Common myeloid progenitor, CD34-positive (primary cell): ENCODE data around the gene EPX.
A peak's percentile ranks its signal among the peaks of the same experiment; 100 is the strongest.

ENCODE experiments used
- CTCF ChIA-PET: fragments of 350-600 bp; sonication (Branson Sonifier 250); formaldehyde crosslinking; loops from one replicate; lab custom pipeline; 2021; ENCODE audit warnings: antibody characterized with exemption; lab: Charles Lee
- POLR2A ChIA-PET: fragments of 350-600 bp; sonication (Branson Sonifier 250); formaldehyde crosslinking; loops from one replicate; lab custom pipeline; 2021; ENCODE audit warnings: antibody characterized with exemption; lab: Charles Lee
- DNase-seq, 3 donors: peaks; one replicate each; pipeline versions ENCODE4 v3.0.0 to v3.0.0-alpha.2; 2013
- H3K27ac ChIP-seq, 2 experiments: 1 replicate in 1 of 2; 2 replicates in 1 of 2; pipeline ENCODE4 v1.7.0; 2013; ENCODE audit warnings: inconsistent platforms in 2 of 2, low read length in 2 of 2, mild to moderate bottlenecking in 2 of 2, low read depth in 1 of 2, moderate library complexity in 1 of 2; ENCODE audit not compliant: severe bottlenecking in 2 of 2, insufficient read depth in 1 of 2, poor library complexity in 1 of 2
- H3K27me3 ChIP-seq, 5 experiments: replicated peaks in 2 of 5; 1 replicate in 3 of 5; 2 replicates in 2 of 5; pipeline versions ENCODE4 v1.6.1 to v1.7.0; 2013; ENCODE audit warnings: low read length in 4 of 5, mild to moderate bottlenecking in 2 of 5, moderate library complexity in 2 of 5, inconsistent platforms in 1 of 5; ENCODE audit not compliant: insufficient read depth in 5 of 5, control insufficient read depth in 4 of 5
- H3K36me3 ChIP-seq, 4 experiments: 1 replicate in 2 of 4; 2 replicates in 2 of 4; pipeline versions ENCODE4 v1.6.1 to v1.7.0; 2013; ENCODE audit warnings: low read length in 3 of 4, control low read depth in 1 of 4, mild to moderate bottlenecking in 1 of 4; ENCODE audit not compliant: control insufficient read depth in 4 of 4, insufficient read depth in 4 of 4
- H3K4me1 ChIP-seq, 4 experiments: 1 replicate in 3 of 4; 2 replicates in 1 of 4; pipeline versions ENCODE4 v1.6.1 to v1.7.1; 2013; ENCODE audit warnings: low read length in 3 of 4, mild to moderate bottlenecking in 3 of 4, control low read depth in 1 of 4, inconsistent platforms in 1 of 4, moderate library complexity in 1 of 4; ENCODE audit not compliant: control insufficient read depth in 4 of 4, insufficient read depth in 4 of 4; ENCODE audit errors: control extremely low read depth in 1 of 4
- H3K4me3 ChIP-seq, 7 experiments: 1 replicate in 4 of 7; 2 replicates in 3 of 7; pipeline versions ENCODE4 v1.5.1 to v1.7.0; 2013; ENCODE audit warnings: mild to moderate bottlenecking in 7 of 7, low read length in 6 of 7, moderate library complexity in 6 of 7, inconsistent platforms in 2 of 7, low read depth in 2 of 7, control low read depth in 1 of 7; ENCODE audit not compliant: insufficient read depth in 4 of 7, control insufficient read depth in 1 of 7; ENCODE audit errors: extremely low read depth in 1 of 7
- H3K9me3 ChIP-seq, 5 experiments: 1 replicate in 4 of 5; 2 replicates in 1 of 5; pipeline versions ENCODE4 v1.6.1 to v1.7.1; 2013; ENCODE audit warnings: low read length in 4 of 5, mild to moderate bottlenecking in 2 of 5, inconsistent platforms in 1 of 5, low read depth in 1 of 5, moderate library complexity in 1 of 5; ENCODE audit not compliant: control insufficient read depth in 4 of 5, insufficient read depth in 2 of 5; ENCODE audit errors: control extremely low read depth in 1 of 5
- WGBS: methylation state at CpG from one replicate; pipeline ENCODE4 v1.1.5; 2013; ENCODE audit not compliant: insufficient coverage; 5-methylcytosine and 5-hydroxymethylcytosine counted together

EPX gene

DNA sequence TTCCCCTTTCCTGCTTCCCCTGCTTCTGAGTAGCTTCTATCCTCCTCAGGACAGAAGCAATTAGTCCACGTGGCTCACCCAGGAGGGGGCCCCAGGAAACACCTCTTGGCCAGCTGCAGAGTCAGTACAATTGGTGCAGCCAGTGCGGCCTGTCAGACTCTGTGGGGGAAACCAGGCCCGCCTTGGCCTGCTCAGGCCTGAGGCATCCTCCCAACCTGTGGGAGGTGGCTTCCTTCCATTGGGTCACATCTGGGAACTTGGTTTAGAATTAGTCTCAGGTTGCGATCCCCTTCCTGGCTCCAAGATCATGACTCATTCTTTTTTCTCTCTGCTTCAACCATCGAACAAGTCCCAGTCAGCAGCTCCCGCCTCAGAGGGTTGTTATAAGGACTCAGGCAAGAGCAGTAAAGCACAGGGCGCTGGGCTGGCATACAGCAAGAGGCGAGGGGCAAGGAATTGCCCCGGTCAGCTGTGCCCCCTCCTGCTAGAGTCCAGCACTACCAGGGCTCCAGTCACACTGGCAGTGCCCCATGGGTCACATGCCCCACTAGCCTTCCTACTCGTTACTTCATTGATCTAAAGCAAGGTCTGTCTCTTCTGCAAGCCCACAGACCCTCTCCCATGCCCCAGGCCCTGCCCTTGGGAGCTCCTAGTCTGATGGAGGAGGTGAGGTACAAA is 8.1 kb upstream of the EPX start:
- ChIA-PET CTCF (interaction anchor here (1.1 to 1.8 kb wide), 4 partner anchors 9 to 434 kb away, joined by 3 to 5 read pairs (median 4); no protein-coding TSS in a partner anchor), POLR2A (no interaction called here)
- no peaks in the 10 kb centered on the region for H3K36me3 ChIP-seq
- no peaks in the 10 kb centered on the region for H3K9me3 ChIP-seq
- peaks cover 0 to 36% (median 11%) of the 10 kb centered on the region in 4 experiments for H3K4me1 ChIP-seq
- peaks cover 0 to 4% (median 0%) of the 10 kb centered on the region in 5 experiments for H3K27me3 ChIP-seq
- WGBS: 73% methylated on average over 9 of the region's 10 CpGs
- peak overlapping the region in 1 of 2 experiments; percentile 39 for H3K27ac ChIP-seq
- DNase-seq: peak; percentile 9 to 29 (median 18)
- H3K4me3 ChIP-seq: no peak overlapping the region

DNA sequence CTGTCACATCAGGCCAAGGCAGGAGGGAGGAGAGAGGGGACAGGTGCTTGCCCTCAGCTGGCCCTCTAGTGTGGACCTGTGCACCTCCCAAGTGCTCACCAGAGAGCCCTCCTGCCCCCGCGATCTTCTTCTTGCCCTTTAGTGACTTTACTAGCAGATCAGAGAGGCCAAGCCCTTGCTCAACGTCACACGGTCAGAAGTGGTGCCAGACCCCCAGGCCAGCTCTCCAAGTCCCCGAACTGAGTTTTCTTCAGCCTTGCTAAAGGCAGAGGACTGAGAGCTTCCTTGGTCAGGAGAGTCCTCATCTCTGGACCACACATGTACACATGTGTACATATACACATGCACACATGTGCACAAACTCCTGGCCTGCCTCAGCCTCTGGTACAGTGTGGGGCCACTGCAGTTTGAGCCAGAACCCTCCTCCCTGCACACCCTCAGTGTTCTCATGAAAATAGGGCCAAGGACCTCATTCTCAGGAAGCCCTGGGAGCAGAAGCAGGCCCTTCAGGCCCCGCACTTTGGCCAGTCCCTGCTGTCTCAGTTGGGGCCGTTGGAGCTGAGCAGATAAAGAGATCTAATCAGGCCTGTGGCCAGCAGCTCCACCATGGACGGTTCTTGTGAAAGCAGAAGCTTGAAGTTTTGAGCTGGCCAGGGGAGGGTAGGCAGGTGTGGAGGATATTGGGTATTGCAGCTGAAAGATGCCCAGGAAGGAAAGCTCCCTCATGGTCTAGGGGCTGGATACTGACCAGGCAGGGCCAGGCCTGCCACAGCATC is 7.4 kb upstream of the EPX start:
- 79% methylated on average over 8 of the region's 8 CpGs for WGBS
- Histone ChIP-seq H3K27ac (peak overlapping the region in 1 of 2 experiments; percentile 39), H3K4me1 (peaks cover 0 to 36% (median 18%) of the 10 kb centered on the region in 4 experiments), H3K9me3 (no peaks in the 10 kb centered on the region), H3K36me3 (no peaks in the 10 kb centered on the region), H3K27me3 (peaks cover 0 to 4% (median 0%) of the 10 kb centered on the region in 5 experiments), H3K4me3 (no peak overlapping the region)
- ChIA-PET CTCF (interaction anchor here (1.1 to 1.8 kb wide), 3 partner anchors 9 to 435 kb away, joined by 3 to 5 read pairs (median 4); no protein-coding TSS in a partner anchor), POLR2A (no interaction called here)
- DNase-seq: peak in 1 of 3 donors; percentile 19

- H3K36me3 ChIP-seq: no peaks in the 10 kb centered on the region
- H3K4me1 ChIP-seq: peaks cover 0 to 36% (median 18%) of the 10 kb centered on the region in 4 experiments
- no peak overlapping the region for H3K4me3 ChIP-seq
- peaks cover 0 to 4% (median 0%) of the 10 kb centered on the region in 5 experiments for H3K27me3 ChIP-seq
- DNase-seq: no peak
- no peak overlapping the region for H3K27ac ChIP-seq
- H3K9me3 ChIP-seq: no peaks in the 10 kb centered on the region
- ChIA-PET POLR2A (interaction anchor here (0.6 kb wide), 1 partner anchor 235 kb away, joined by 3 read pairs; no protein-coding TSS in a partner anchor), CTCF (interaction anchor here (1.0 to 1.1 kb wide), 3 partner anchors 14 to 22 kb away, joined by 3 to 4 read pairs (median 3); no protein-coding TSS in a partner anchor)
- 100% methylated on average over 3 of the region's 4 CpGs for WGBS
Measured at GRCh38 chr17:58186591-58186990, 5.9 kb upstream of the EPX start.

GRCh38 chr17:58187063-58187462 is 5.5 kb upstream of the EPX start:
- ChIA-PET POLR2A (interaction anchor here (0.6 kb wide), 1 partner anchor 236 kb away, joined by 3 read pairs; no protein-coding TSS in a partner anchor), CTCF (interaction anchor here (1.0 to 1.1 kb wide), 3 partner anchors 13 to 22 kb away, joined by 3 to 4 read pairs (median 3); no protein-coding TSS in a partner anchor)
- H3K9me3 ChIP-seq: no peaks in the 10 kb centered on the region
- DNase-seq: no peak
- peaks cover 0 to 36% (median 18%) of the 10 kb centered on the region in 4 experiments for H3K4me1 ChIP-seq
- no peak overlapping the region for H3K4me3 ChIP-seq
- 100% methylated on average over 6 of the region's 6 CpGs for WGBS
- peaks cover 0 to 4% (median 0%) of the 10 kb centered on the region in 5 experiments for H3K27me3 ChIP-seq
- no peaks in the 10 kb centered on the region for H3K36me3 ChIP-seq
- H3K27ac ChIP-seq: no peak overlapping the region

GRCh38 chr17:58187675-58188074 is 4.9 kb upstream of the EPX start:
- 83% methylated on average over 3 of the region's 7 CpGs for WGBS
- Histone ChIP-seq H3K27me3 (peaks cover 0 to 4% (median 0%) of the 10 kb centered on the region in 5 experiments), H3K4me3 (no peak overlapping the region), H3K4me1 (peaks cover 0 to 39% (median 18%) of the 10 kb centered on the region in 4 experiments), H3K9me3 (no peaks in the 10 kb centered on the region), H3K27ac (no peak overlapping the region), H3K36me3 (no peaks in the 10 kb centered on the region)
- CTCF ChIA-PET: no interaction called here
- no peak for DNase-seq
- POLR2A ChIA-PET: no interaction called here

GRCh38 chr17:58189436-58190146 is 2.9 kb upstream of the EPX start:
- Histone ChIP-seq H3K9me3 (no peaks in the 10 kb centered on the region), H3K36me3 (no peaks in the 10 kb centered on the region), H3K4me3 (no peak overlapping the region), H3K27ac (no peak overlapping the region), H3K4me1 (peaks cover 0 to 25% (median 13%) of the 10 kb centered on the region in 4 experiments), H3K27me3 (peaks cover 0 to 4% (median 0%) of the 10 kb centered on the region in 5 experiments)
- 59% methylated on average over 11 of the region's 11 CpGs for WGBS
- DNase-seq: peak; percentile 54 to 77 (median 73)
- ChIA-PET POLR2A (no interaction called here), CTCF (interaction anchor here (0.9 to 1.7 kb wide), 4 partner anchors 11 to 60 kb away, joined by 3 to 8 read pairs (median 6); partner anchors contain the start of gene MKS1)
